DMS153 (cell line): ENCODE measurements around the gene OSBPL3.

Experiments
- DNase-seq: peaks from one replicate; lab custom pipeline; 2025; lab: John Stamatoyannopoulos, UW

OSBPL3 gene

GRCh38 chr7:24827589-24827988 lies 152.4 kb downstream of the OSBPL3 start:
- DNase-seq, result no peak

GRCh38 chr7:24827027-24827426 lies 153.0 kb downstream of the OSBPL3 start:
- DNase-seq, result no peak

GRCh38 chr7:24826662-24827020 lies 153.3 kb downstream of the OSBPL3 start:
- no peak for DNase-seq

GRCh38 chr7:24825931-24826661 lies 153.9 kb downstream of the OSBPL3 start:
- DNase-seq, result no peak

GRCh38 chr7:24825381-24825794 lies 154.6 kb downstream of the OSBPL3 start:
- DNase-seq, result no peak

GRCh38 chr7:24824896-24825295 lies 155.1 kb downstream of the OSBPL3 start:
- DNase-seq, result no peak

DNA sequence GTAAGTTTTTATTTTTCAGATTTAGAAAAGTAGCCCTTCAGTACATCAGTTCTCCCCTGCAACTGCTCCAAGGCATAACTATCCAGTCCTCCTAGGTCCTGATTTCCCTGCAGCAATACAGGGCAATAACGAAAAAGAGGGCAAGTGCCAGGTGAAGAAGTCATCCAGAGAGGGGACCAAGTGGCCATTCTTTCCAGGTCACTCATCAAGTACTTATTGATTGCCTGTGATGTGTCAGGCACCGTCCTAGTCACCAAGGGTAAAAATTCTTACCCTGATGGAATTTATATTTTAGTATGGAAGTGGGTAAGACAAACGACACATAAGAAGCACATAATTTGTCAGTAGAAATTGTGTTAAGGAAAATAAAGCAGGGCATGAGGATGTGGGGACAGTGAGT lies 155.6 kb downstream of the OSBPL3 start:
- no peak for DNase-seq

DNA sequence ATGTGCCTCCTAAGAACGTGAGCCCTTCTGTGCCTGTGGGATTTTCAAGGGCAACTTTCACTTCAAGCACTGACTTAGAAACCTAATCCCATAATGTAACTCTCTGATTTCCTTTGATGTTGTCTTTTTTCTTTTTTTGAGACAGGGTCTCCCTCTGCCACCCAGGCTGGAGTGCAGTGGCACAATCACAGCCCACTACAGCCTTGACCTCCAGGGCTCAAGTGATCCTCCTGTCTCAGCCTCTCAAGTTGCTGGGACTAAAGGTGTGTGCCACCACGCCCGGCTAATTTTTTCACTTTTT lies 158.3 kb downstream of the OSBPL3 start:
- DNase-seq, result no peak

- peak; percentile 75 for DNase-seq
Measured at GRCh38 chr7:24821045-24821753, 158.8 kb downstream of the OSBPL3 start.

DNA sequence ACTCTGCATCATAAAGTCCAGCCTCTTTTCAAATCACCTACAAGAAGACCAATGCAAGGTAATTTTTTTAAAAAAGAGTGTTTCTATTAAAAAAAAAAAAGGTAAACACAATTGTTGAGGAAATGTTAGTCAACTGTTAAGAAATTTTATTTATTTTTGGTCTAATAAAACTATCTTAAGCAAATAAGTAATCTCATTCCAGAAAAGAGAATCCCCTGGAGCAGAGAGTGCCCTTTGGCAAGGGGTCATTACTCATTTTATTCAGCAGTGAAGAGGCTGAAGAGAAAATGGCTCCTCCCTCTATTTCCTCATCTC lies 159.3 kb downstream of the OSBPL3 start:
- no peak for DNase-seq

DNA sequence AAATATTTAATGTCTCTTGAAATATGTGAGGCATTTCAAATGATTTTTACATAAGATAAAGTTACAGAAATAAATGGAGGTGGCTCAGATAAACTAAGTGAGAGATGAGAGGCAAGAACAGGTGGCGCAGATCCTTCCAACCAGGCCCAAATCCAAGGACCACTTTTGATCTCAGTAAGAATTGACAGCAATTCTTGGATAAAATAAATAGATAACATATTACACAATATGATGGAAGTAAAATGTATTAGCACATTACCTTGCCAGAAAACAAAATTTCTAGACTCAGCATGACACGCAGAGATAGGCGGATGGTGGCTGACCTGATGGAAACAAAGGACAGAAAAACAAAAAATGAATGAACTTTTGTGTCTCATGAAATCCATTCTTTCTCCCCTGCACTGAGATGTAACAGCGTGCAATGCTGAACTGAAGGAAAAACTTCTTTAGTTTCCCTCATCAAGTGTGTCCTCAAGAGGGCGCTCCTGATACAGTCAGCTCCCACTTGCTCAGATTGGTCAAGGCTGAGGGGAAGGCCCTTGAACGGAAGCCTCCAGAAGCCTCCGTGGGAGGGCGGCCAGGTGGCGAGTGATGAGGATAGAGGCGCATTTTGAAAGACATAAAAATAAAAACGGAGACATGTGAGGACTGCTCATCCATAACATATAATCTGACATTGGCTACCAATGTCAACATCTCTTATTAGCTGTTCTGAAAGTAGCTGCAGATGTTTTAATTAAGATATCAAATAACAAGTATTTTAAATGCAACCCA lies 159.9 kb downstream of the OSBPL3 start:
- DNase-seq, result peak; percentile 85

- DNase-seq, result no peak
Measured at GRCh38 chr7:24817339-24817738, 162.6 kb downstream of the OSBPL3 start.

DNA sequence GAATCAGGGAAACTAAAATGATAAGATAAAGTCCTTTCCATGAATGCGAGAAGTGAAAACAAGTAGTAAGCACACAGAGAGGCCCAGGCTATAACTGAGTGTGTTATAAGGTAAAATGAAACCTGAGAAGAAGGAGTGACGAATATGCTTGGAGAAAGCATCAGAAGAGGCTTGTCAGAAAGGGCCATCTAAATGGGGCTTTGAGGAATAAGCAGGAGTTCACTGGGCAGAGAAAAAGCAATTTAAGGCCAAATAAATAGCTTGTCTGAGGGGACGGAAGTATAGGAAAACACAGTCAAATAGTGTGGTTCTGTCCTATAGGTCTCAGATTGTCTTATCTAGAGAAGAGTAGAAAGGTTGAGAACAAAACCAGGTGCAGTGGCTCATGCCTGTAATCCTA lies 163.1 kb downstream of the OSBPL3 start:
- DNase-seq, result no peak

- DNase-seq, result no peak
Measured at GRCh38 chr7:24812305-24812945, 167.6 kb downstream of the OSBPL3 start.

GRCh38 chr7:24808518-24808917 lies 171.5 kb downstream of the OSBPL3 start:
- DNase-seq, result no peak

GRCh38 chr7:24802300-24802699 lies 177.7 kb downstream of the OSBPL3 start:
- DNase-seq, result no peak

- no peak for DNase-seq
Measured at GRCh38 chr7:24801883-24802282, 178.1 kb downstream of the OSBPL3 start.

- no peak for DNase-seq
Measured at GRCh38 chr7:24800667-24801066, 179.3 kb downstream of the OSBPL3 start.

DNA sequence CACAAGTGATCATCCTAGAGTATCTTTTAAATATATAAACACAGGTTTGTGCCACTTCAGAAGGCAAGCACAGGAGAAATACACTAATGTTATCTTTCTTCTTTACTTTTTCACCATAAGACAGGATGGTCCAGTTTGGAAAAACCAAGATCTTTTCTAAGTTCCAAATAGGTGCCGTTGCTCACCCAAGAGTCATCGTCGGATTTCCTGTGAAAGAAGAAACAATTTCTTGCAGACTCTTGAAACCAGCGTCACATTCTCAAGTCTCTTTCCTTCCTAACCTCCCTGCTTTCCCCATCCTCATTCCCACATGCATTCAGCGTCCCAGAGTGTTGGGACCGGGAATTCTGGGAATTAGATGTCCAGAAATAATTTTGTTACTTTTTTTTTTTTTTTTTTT lies 179.9 kb downstream of the OSBPL3 start:
- no peak for DNase-seq

DNA sequence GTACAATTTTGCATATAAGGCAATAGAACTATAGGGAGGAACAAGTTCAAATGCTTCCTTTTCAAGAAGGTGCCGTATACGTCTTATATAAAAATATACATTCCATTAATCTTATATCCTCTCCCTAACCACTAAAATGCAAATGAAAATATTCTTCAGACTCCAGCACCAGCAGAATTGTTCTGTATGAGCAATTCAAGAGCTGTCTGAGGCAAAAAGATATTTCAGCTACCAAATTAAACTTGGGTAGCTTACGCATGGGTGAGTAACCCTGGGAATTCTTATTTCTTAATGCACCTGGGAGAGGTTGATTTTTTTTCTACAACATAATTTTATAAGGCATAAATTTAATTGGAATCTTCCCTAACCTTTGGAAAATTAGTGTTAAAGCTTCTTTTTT lies 180.5 kb downstream of the OSBPL3 start:
- no peak for DNase-seq

DNA sequence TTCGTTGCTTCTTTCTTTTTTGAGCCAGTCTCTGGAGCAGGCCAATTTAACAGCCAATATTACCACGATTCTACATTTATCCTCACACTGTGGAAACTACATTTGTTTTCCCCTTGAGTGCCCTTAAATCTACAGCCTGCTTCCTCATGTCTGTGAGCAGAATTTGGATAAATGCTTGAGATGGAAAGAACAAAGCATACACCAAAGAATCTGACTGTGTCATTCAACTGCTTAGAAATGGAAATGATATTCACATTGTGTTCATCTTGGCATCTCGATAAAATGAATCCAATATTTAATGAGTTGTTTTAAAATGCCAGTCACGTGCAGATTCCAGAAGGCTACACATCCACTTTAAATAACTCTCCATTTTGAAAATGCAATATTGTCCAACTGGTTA lies 181.7 kb downstream of the OSBPL3 start:
- DNase-seq, result no peak

- no peak for DNase-seq
Measured at GRCh38 chr7:24797270-24797669, 182.7 kb downstream of the OSBPL3 start.

GRCh38 chr7:24795407-24795767 lies 184.6 kb downstream of the OSBPL3 start:
- no peak for DNase-seq
